ENCODE results near the gene TRMT1.
A peak's percentile ranks its signal among the peaks of the same experiment; 100 is the strongest.

Gene TRMT1

DNA sequence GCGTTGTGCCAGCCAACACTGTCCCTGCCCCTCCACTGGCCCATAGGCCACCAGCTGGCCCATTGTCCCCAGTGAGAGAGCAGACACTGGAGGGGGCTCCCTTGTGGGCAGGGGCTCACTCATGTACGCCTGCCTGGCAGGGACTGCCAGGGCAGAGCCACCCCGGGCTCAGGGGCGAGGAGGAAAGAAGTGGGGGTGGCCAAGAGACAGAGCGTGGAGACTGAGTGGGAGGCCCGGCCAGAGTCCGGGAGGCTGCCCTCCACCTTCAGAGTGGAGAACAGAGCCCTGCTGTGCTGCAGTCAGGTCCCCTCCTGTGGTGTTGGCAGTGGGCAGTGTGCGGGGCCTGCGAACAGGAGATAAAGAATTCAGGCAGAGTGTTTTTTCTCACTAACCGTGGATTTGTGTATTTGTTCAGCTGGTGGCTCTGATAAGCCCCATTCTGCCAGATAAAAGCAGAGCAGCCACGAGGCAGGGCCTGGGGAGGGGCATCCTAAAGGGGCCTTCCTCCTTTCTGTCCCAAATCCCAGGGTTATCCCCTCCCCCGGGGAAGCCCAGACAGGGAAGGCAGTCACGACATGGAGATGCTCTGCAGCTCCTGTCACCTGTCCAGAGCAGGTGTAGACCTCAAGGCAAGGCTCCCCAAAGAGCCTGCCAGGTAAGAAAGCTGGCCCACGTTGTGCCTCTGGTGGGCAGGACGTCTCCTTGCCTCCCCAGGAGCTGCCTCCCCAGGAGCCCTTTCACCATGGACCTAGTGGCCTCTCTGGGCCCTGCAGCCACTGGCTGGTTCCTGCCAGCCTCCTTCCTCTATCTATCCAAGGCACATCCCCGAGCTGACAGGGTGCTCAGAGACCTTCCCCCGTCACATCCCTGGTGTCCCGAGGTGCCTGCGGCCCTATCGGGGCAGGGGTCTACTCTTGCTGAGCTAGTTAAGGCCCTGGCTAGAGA lies 46.9 kb downstream of the TRMT1 start:
- no peak for DNase-seq

DNA sequence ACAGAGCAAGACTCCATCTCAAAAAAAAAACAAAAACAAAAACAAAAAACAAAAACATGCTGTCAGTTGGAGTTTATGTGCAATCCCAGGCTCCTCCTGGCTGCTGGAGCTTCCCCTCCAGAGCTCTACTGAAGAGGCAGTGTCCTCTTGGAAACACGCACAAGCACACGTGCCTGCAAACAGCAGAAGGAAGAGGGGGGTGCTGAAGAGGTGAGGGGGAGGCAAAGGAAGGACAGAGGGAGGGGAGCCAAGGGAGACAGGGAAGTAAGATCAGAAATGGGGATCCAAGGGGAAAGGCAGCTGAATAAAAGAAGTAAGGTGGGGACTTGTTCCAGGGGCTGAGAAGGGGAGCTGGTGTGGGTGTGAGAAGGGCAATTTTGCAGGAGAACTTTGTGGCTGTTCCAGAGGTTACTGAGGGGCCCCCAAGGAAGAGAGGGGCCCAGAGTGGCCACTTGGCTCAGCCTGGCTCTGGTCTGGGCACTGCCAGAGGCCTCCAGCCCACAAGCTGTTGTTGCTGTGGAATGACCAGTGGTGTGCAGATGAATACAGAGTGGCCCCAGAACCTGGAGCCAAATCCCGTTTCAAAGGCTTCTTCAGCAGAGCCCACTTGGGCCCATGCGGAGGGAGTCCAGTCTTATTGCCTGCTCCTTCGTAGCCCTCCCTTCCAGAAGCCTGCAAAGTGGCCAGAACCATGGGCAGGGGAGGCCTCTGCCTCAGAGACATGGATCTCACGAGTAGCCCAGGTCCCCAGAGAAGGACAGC lies 48.3 kb downstream of the TRMT1 start:
- DNase-seq, result no peak

DNA sequence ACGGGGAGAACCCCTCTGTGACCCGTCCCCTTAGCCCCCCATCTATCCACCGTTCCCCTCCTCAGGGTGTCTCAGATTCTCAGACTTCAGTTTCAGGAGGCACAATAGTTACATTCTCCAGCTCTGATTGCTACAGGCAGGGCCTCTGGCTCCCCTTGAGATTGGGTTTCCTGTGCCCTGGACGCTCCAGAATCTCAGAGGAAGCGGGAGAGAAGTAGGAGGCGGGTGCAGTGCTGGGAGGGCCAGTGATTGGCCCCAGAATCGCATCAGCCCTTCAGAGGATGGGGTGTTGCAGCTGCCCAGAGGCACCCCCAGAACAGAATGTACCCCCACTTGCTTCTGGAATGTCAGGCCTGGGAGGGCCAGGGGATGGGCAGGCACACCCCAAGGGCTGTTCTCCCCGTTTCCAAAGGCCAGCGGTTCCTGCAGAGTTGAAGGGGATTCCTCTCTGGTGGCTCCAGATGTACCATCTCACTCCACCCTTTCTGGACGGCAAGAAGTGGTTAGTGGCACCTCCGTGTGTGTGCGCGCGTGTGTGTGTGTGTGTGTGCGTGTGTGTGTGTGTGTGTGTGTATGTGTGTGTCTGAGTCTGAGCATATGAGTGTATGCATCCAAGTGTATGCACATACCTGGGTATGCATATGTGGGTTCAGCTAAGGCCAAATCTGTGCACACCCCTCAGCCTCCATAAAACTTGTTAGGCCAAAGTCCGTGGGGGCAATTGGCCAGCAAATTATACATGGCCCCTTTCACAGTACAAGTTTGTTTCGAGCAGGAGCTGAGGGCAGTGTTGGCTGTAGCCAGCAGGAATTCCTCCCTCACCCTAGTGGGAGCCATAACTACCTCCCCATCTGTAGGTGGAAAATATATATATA lies 49.4 kb downstream of the TRMT1 start:
- no peak for DNase-seq

DNA sequence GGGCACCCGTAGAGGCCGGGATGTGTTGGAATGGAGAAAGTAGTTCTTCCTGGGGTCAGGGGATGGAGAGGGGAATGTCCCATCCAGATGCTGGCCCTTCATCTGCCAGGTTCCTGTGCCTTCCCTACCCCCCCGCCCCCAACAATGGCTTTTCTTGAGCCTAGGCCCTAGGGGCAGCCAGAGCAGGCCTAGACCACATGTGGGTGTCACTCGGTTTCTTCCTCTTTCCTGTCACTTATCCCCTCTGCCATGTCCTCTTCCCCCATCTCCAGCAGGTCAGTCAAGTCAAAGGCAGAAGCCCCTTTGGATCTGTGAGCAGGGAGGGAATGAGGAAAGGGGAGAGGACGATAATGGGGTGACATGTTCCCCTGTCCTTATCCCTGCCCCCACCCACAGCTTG lies 50.3 kb downstream of the TRMT1 start:
- DNase-seq, result no peak

DNA sequence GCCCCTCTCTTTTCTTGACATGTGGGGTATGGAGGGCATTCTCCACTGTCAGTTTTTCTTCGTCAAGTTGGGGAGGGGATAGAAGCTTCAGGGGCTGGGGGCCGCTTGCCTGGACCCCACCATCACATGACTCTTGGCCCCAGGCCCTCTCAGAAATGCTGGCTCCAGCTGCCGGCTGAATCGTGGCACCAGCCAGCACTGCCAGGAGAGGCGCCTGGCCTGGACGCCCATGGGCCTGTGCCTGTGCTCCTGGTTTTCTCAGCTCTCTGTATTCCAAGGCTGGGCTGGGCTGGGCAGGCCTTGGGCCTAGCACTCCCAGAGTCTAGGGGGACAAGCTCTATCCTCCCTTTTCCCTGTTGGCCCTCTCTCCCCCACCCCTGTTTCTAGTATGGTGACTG lies 52.4 kb downstream of the TRMT1 start:
- no peak for DNase-seq

DNA sequence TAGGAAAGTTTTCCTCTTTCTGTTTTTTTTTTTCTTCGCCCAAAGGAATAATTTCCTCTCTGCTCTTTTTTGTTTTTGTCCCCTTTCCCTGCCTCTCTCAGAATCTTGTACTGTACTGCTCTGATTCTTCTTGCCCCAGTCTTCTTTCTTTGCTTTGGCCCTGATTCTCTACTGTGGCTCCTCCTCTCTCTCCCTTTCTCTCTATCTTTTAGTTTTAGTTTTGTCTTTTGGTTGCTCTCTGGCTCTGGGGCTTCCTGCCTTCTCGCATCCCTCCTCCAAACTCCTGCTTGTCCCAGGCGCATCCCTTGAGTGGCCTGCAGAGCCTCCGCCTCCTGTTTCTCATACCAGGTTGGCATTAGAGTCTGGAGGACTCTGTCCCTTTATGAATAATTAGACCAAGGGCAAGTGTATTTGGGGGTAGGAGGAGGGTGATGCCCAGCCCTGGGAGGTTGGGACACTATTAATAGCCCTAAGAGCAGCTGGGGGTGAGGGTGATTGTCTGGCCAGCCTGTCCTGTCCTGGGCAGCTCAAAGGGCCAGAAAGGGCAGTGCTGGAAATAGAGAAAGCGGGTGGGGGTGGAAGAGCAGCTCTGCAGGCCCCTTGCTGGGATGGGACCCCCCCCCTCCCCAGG lies 53.0 kb downstream of the TRMT1 start:
- no peak for DNase-seq

DNA sequence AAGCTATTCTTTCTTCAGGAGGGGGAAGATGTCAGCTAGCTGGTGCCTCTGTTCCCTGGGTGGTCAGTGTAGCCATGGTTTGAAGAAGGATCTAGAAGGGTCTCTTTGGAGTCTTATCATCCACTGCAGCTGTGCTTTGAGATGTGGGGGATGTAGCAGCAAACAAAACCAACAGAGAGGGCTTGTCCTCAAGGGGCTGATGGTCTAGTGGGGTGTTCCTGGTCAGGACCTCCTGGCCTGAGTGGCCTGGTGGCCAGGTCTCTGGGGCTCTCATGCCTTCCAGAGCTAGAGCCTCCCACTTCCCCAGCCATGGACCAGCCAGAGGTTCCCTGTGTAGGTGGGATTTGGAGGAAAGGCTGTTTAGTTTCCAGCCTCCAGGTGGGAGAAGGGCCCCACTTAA lies 54.2 kb downstream of the TRMT1 start:
- no peak for DNase-seq

DNA sequence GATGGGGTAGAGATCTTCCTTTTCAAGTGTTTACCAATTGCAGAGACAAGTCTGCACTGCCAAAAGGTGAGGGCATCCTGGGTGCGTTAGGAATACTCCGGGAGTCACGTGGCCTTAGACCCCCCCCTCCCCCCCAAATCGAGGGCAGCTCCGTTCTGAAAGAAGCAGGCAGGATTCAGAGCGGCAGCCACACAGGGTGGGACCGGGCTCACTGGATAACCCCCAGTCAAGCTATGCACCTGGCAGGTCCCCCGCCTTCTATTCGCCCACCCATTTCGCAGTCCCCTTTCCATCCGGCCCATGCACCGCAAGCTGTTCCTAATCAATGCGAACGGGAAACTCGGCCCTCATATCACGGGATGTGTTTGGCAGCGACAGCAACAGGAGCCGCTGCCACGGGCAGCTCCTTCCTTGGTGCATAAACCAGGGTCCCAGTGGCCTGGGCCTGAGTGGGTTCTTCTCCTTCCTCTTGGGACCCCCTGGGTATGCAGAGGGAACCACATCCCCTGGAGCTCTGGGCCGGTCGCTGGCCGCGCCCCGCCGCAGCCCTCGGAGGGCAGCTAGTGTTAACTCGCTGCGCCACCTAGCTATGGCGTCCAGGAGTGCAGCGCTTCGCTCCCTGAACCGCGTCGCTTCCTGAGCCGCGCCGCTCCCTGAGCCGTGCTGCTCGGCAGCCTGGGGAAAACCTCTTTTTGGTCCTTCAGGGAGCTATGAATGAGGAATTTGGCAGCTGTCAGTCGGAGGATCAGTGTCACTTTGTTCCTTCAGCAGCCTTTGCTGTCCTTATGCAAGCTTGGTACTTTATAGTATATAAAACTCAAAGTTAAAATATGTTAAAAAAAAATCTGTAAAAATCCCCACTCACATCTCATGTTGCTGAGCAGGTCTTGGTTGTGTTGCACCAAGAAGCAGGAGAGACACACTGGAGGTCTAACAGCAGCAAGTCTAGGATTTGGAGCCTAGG lies 55.3 kb downstream of the TRMT1 start:
- peak; percentile 87 for DNase-seq

DNA sequence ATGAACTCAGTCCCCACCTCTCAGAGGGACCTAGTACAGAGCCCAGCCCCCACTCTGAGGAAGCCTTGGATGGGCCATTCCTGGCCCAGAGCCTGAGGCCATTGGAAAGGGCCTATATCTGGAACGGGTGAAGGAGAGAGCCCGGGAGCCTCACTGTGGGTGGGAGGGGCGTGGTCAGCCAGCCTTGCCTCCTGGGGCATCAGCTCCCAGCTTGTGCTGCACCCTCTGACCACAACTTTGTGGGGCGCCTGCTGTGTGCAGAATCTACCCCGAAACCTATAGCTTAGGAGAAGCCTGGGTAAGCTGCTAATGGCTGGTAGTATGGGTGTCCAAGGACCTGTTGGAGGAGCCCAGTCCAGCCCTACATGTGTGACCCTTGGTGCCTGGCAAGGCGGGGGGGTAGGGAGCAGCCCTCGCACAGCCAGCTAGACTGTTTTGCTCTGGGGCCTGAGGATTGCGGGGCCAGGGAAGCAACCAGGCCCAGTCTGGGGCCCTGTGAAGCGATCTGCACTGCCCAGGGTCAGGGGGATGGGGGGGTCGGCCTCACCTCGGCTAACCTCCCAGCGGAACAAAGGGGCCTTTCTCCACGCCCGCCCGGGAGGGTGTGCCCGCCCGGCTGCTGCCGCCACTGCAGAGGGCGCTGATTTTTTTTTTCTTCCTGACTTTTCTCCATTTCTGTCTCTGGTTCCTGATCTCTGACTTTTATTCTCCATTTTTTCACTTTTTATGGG lies 56.1 kb downstream of the TRMT1 start:
- DNase-seq, result no peak

DNA sequence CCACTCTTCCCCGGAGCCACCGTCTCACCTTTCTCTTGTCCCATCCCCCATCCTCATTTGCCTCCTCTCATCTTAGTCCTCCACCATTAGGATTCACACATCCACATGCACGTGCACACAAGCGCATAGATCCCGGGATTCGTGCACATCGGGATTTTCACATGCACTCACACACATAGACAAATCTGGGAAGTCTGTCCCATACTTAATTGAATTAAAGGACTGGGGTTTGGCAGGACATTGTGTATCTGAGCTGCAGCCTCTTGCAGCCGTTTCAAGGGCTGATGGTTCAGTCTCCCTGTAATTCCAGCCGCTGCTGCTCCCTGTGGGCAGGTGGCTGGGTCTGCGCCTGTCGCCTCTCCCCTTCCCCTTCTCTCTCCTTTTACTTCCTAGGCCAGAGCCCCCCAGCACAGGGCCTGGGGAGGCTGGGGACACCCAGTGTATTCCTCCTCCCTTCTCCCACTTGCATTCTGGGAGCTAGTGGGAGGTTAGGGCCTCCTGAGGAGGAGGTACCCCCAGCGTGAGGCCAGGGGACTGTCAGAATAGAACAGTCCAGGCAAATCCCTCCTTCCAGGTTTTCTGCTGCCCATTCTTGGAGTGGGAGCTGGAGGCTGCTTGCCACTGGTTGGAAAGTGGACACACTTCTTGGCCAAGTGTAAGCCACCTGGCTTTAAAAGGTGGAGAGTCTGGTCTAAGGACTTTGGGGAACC lies 57.4 kb downstream of the TRMT1 start:
- DNase-seq, result no peak

DNA sequence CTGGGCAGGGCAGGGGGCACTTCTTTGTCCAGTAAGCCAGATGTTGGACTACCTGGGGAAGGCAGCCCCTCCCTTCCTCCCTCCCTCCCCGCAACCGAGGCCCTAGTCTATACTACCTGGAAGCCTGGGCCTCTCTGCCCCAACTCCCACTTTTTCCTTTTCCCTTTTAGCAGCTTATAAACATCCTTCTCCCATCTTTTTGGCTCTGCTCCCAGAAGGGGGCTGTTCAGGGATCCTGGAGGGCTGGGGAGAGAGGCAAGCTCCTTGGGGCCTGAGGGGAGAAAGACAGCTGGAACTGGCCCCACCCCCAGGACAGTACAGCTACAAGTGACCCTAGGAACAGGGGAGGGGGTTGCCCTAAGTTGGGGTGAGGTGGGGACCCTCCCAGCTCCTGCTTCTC lies 58.8 kb downstream of the TRMT1 start:
- DNase-seq, result no peak

DNA sequence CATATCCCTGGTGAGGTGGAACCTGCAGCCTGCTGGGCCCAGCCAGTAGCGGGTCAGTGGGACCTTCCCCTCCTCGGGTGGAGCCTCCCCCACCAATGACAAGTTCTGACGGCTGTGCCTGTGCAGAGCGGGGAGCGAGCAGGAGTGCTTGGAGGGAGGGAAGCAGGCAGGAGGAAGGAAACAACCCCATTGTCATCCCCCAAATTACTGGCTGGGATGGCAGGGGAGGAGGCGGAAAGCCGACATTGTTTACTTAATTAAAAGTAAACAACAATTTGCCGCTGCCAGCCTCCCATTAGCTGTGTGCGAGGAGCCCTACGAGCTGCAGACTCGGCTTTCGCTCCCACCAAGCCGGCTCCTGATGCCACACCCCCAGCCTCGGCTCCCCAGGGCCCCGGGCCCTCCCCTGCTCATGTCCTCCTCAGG lies 59.4 kb downstream of the TRMT1 start:
- DNase-seq, result no peak

DNA sequence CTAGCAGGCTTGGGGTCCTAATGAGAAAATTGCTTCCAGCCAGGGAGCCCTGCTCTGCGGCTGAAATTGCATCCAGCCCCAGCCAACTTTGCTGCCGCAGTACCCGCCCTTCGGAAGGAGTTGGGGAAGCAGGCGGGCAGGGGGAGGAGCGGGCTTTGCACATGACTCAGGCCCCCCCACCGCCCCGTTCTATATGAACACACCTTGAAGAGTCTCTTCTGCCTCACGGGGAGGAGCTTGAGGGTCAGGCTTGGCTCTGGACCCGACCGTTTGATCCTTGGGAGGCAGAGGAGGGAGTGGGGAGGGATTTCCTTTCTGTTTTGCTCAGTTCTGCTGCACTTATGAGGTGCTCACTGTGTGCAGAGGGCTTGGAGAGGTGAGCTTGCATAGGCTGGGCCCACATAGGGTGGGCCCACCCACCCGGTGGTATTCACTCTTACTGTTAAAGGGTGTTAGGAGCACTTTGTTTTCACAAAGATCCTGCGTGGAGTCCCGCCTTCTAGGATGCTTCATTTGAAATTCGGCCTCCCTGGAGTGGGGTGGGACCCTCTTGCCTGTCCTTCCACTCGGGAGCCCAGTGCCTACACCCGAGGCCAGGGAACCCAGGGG lies 60.4 kb downstream of the TRMT1 start:
- no peak for DNase-seq

DNA sequence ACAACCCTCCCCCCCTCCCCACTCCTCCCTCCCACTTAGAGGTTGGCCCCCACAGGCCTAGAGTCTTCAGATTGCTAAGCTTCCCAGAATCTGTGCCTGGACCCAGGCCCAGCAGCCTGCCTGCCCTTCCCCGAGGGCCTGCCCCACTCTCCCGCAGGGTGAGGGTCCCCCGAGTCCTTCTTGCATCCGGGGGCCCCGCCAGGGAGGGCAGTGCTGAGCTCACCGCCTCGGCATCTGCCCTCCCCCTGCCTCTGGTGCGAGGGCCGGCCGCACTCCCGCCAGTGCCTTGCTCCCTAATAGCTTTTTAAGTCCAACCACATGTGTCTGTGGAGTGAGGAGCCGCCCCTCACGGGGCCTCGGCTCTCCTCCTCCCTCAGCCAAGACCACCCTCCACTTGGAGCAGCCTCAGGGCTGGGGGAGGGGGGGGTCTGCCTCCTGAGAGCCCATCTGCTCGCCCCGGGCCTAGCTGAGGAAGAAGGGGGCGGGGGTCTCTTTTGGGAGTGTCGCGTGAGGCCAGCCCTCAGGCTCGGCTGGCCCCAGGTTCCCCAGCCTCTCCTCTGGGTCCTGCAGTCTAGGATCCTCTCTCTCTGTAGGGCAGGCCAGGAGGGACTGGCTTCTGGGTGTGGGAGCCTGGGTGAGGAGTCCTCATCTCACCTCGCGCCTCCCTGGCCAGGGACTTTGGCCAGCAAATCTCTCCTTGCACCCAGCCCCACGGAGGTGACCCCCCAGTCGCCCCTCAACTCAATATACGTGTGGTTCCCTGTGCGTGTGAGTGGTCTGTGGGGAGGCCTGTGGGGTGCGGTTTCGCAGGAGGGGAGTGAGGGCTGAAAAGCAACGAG lies 61.1 kb downstream of the TRMT1 start:
- DNase-seq, result no peak

All from stimulated activated CD4-positive, alpha-beta T cell treated with anti-CD3 and anti-CD28 coated beads, Interleukin-15, amount 100 ng/mL, for 24 hours (primary cell).